ENCODE data around the gene STK35. TPM values are rescaled to one million over a fixed set of nuclear protein-coding genes. Genes with fewer than 3 reads are reported as not detected.

Gene STK35
- total RNA-seq, 4 donors from 2014 or later: 15.6 to 20.3 (median 17.9) TPM

- intact Hi-C loops (cut with DNase I): no loop called here
- TF ChIP-seq POLR2A (IDR thresholded peaks at IDR 0.05): no peak
- TF ChIP-seq, protein P1, sequence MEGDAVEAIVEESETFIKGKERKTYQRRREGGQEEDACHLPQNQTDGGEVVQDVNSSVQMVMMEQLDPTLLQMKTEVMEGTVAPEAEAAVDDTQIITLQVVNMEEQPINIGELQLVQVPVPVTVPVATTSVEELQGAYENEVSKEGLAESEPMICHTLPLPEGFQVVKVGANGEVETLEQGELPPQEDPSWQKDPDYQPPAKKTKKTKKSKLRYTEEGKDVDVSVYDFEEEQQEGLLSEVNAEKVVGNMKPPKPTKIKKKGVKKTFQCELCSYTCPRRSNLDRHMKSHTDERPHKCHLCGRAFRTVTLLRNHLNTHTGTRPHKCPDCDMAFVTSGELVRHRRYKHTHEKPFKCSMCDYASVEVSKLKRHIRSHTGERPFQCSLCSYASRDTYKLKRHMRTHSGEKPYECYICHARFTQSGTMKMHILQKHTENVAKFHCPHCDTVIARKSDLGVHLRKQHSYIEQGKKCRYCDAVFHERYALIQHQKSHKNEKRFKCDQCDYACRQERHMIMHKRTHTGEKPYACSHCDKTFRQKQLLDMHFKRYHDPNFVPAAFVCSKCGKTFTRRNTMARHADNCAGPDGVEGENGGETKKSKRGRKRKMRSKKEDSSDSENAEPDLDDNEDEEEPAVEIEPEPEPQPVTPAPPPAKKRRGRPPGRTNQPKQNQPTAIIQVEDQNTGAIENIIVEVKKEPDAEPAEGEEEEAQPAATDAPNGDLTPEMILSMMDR (IDR thresholded peaks at IDR 0.05): no peak
- no peak overlapping the region for H3K27ac ChIP-seq
- WGBS, 2 donors: 93 to 96% methylated on average over 11 of the region's 11 CpGs
- H3K27me3 ChIP-seq: no peaks in the 10 kb centered on the region
- no peaks in the 10 kb centered on the region for H3K9me3 ChIP-seq
- no peak for DNase-seq
- no peaks in the 10 kb centered on the region for H3K36me3 ChIP-seq
- H3K4me3 ChIP-seq (replicated peaks in 1 of 3): no peak overlapping the region
- peaks cover 23 to 65% of the 10 kb centered on the region in 2 donors for H3K4me1 ChIP-seq
These were observed 36.0 kb downstream of the STK35 start for GRCh38 chr20:2137552-2138201.

DNA sequence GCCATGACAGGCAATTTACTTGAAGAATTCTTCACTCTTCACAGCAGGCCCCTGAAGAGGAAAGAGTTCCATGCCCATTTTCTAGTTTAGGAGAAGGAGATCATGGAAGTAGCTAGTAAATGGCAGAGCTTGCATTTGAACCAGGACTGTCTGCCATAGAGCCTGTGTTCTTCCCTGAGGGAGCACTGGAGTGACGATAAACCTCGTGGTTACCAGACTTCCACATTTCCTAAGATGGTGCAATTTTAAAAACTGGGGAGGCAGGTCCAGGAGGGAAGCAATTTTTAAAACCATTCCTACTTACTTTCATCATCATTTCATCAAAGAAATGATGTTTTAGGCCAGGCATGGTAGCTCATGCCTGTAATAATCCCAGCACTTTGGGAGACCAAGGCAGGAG lies 36.8 kb downstream of the STK35 start:
- H3K4me3 ChIP-seq (replicated peaks in 1 of 3): no peak overlapping the region
- peaks cover 15 to 58% of the 10 kb centered on the region in 2 donors for H3K4me1 ChIP-seq
- no peaks in the 10 kb centered on the region for H3K36me3 ChIP-seq
- intact Hi-C loops (cut with DNase I): no loop called here
- H3K27ac ChIP-seq: no peak overlapping the region
- no peaks in the 10 kb centered on the region for H3K9me3 ChIP-seq
- no peak for TF ChIP-seq POLR2A (IDR thresholded peaks at IDR 0.05)
- TF ChIP-seq, protein P1 (IDR thresholded peaks at IDR 0.05): no peak
- no peaks in the 10 kb centered on the region for H3K27me3 ChIP-seq
- DNase-seq: no peak
- 91 to 92% methylated on average over 2 of the region's 2 CpGs for WGBS, 2 donors

GRCh38 chr20:2139250-2139649 lies 37.6 kb downstream of the STK35 start:
- intact Hi-C loops (cut with DNase I): no loop called here
- Histone ChIP-seq H3K9me3 (no peaks in the 10 kb centered on the region), H3K27me3 (no peaks in the 10 kb centered on the region), H3K4me3 (replicated peaks in 1 of 3) (no peak overlapping the region), H3K27ac (no peak overlapping the region), H3K36me3 (peaks cover 0 to under 1% of the 10 kb centered on the region in 2 donors), H3K4me1 (peaks cover 9 to 50% of the 10 kb centered on the region in 2 donors)
- WGBS, 2 donors: 93 to 95% methylated on average over 6 of the region's 6 CpGs
- no peak for TF ChIP-seq POLR2A (IDR thresholded peaks at IDR 0.05)
- TF ChIP-seq, protein P1 (IDR thresholded peaks at IDR 0.05): no peak
- no peak for DNase-seq

DNA sequence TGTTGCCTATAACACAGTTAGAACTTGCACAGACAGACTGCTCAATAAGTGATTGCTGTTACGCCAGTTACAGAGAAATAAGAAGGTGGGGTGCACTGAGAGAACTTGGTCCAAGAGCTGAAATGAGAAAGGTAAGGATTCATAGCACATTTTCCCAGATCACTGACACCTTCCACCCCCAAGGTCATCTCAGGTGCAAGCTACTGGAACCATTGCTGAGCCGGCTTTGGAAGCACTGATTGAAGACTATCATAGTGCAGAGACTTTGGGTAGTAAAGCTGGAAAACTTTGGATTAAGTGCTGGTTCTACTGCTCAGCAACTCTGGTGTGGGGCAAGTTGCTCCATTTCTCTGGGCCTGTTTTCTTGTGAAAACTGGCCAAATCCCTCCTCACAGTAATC lies 38.1 kb downstream of the STK35 start:
- Histone ChIP-seq H3K27ac (no peak overlapping the region), H3K4me3 (replicated peaks in 1 of 3) (no peak overlapping the region), H3K27me3 (no peaks in the 10 kb centered on the region), H3K4me1 (peaks cover 7 to 45% of the 10 kb centered on the region in 2 donors), H3K36me3 (peaks cover 0 to 6% of the 10 kb centered on the region in 2 donors), H3K9me3 (no peaks in the 10 kb centered on the region)
- intact Hi-C loops (cut with DNase I): no loop called here
- no peak for DNase-seq
- TF ChIP-seq POLR2A (IDR thresholded peaks at IDR 0.05): no peak
- TF ChIP-seq, protein P1 (IDR thresholded peaks at IDR 0.05): no peak
- WGBS, 2 donors: 93 to 94% methylated on average over 2 of the region's 2 CpGs

- Histone ChIP-seq H3K4me3 (replicated peaks in 1 of 3) (no peak overlapping the region), H3K36me3 (peaks cover 0 to 8% of the 10 kb centered on the region in 2 donors), H3K27ac (no peak overlapping the region), H3K27me3 (no peaks in the 10 kb centered on the region), H3K4me1 (peaks cover 7 to 36% of the 10 kb centered on the region in 2 donors), H3K9me3 (no peaks in the 10 kb centered on the region)
- DNase-seq: peak; percentile 42 to 54
- WGBS, 2 donors: 50 to 80% methylated on average over 1 of the region's 1 CpG
- intact Hi-C loops (cut with DNase I): no loop called here
- TF ChIP-seq POLR2A (IDR thresholded peaks at IDR 0.05): no peak
- TF ChIP-seq, protein P1 (IDR thresholded peaks at IDR 0.05): no peak
These were observed 38.9 kb downstream of the STK35 start for GRCh38 chr20:2140561-2140960.
